Measurements from ENCODE around the gene CGB3. TPM values are rescaled to one million over a fixed set of nuclear protein-coding genes. Genes with fewer than 3 reads are reported as not detected.
"Not testable (repeated sequence)": the region's sequence is repeated elsewhere in the genome, so short reads cannot be mapped to it uniquely, and the experiment has no call there.

The CGB3 gene
- total and polyA plus RNA-seq, 12 donors: not detected

GRCh38 chr19:49019242-49019932 is 4.7 kb downstream of the CGB3 start:
- peak in 3 of 9 donors; percentile 6 to 15 (median 7) for TF ChIP-seq CTCF (IDR thresholded peaks at IDR 0.05)
- peaks cover 0 to 41% (median 14%) of the 10 kb centered on the region in 7 donors for H3K27me3 ChIP-seq
- WGBS, 2 donors: 10 to 24% methylated on average over 41 of the region's 41 CpGs
- peaks cover 0 to 19% (median 13%) of the 10 kb centered on the region in 9 donors for H3K36me3 ChIP-seq
- intact Hi-C loops (cut with DNase I): no loop called here
- no peaks in the 10 kb centered on the region for H3K9me3 ChIP-seq
- ATAC-seq: peak; percentile 46 to 73 (median 60)
- H3K4me1 ChIP-seq: peaks cover 0 to 27% (median 23%) of the 10 kb centered on the region in 9 donors
- H3K4me3 ChIP-seq: peak overlapping the region; percentile 32 to 59 (median 54)
- peak; percentile 46 to 69 for DNase-seq
- no peak overlapping the region for H3K27ac ChIP-seq

GRCh38 chr19:49018388-49019241 is 5.5 kb downstream of the CGB3 start:
- H3K27me3 ChIP-seq: peaks cover 0 to 41% (median 14%) of the 10 kb centered on the region in 7 donors
- intact Hi-C loops (cut with DNase I); H3K9me3 ChIP-seq; H3K27ac ChIP-seq: not testable (repeated sequence)
- ATAC-seq (peak in 7 of 8 donors; percentile 6 to 36 (median 27)), DNase-seq (peak in 1 of 2 donors; percentile 16)
- peak overlapping the region; percentile 32 to 59 (median 54) for H3K4me3 ChIP-seq
- WGBS, 2 donors: 5% methylated on average over 46 to 49 of the region's 50 CpGs
- peaks cover 0 to 27% (median 23%) of the 10 kb centered on the region in 9 donors for H3K4me1 ChIP-seq
- H3K36me3 ChIP-seq: peaks cover 0 to 27% (median 13%) of the 10 kb centered on the region in 9 donors

- Histone ChIP-seq H3K36me3 (peaks cover 0 to 34% (median 13%) of the 10 kb centered on the region in 9 donors), H3K27ac (peak overlapping the region in 1 of 10 donors; percentile 18), H3K4me3 (peak overlapping the region; percentile 32 to 59 (median 54)), H3K27me3 (peaks cover 0 to 41% (median 14%) of the 10 kb centered on the region in 7 donors), H3K9me3 (no peaks in the 10 kb centered on the region), H3K4me1 (peaks cover 0 to 27% (median 23%) of the 10 kb centered on the region in 9 donors)
- peak; percentile 15 to 64 (median 57) for TF ChIP-seq CTCF (IDR thresholded peaks at IDR 0.05)
- intact Hi-C loops (cut with DNase I): no loop called here
- 1% methylated on average over 62 of the region's 62 CpGs for WGBS, 2 donors
- DNase-seq: peak; percentile 15 to 55
- peak; percentile 49 to 76 (median 66) for ATAC-seq
Measured at GRCh38 chr19:49017666-49018351, 6.3 kb downstream of the CGB3 start.

GRCh38 chr19:49017041-49017665 is 7.0 kb downstream of the CGB3 start, which contains the start of gene LHB:
Gene LHB (minus strand): TSS chr19:49017091. CDS start chr19:49017081, 10 bp downstream.
- DNase-seq: no peak
- WGBS, 2 donors: 73 to 78% methylated on average over 17 of the region's 17 CpGs
- peak within 1 kb of the TSS in 1 of 10 donors; percentile 18 for H3K27ac ChIP-seq
- peaks cover 0 to 41% (median 14%) of the 10 kb centered on the region in 7 donors for H3K27me3 ChIP-seq
- intact Hi-C loops (cut with DNase I): no loop called here
- peaks cover 0 to 27% (median 23%) of the 10 kb centered on the region in 9 donors for H3K4me1 ChIP-seq
- peak within 1 kb of the TSS; percentile 32 to 59 (median 54) for H3K4me3 ChIP-seq
- TF ChIP-seq CTCF (IDR thresholded peaks at IDR 0.05): no peak
- peaks cover 0 to 38% (median 13%) of the 10 kb centered on the region in 9 donors for H3K36me3 ChIP-seq
- no peak for ATAC-seq
- no peaks in the 10 kb centered on the region for H3K9me3 ChIP-seq

Measured in heart right ventricle (tissue), 16 donors.